H1 (cell line): ENCODE measurements around the gene ANP32A. TPM values are rescaled to one million over a fixed set of nuclear protein-coding genes. Genes with fewer than 3 reads are reported as not detected.

Experiments used
- CTCF ChIA-PET: fragments of 300-600 bp; sonication (Branson Sonifier 250); formaldehyde crosslinking; loops from one replicate; lab custom pipeline; 2021; ENCODE audit not compliant: partially characterized antibody; lab: Charles Lee
- POLR2A ChIA-PET: fragments of 300-600 bp; sonication (Branson Sonifier 250); formaldehyde crosslinking; loops from one replicate; lab custom pipeline; 2021; ENCODE audit warnings: inconsistent platforms; ENCODE audit not compliant: partially characterized antibody; lab: Charles Lee
- DNase-seq, 2 experiments: peaks; one replicate each; pipeline versions ENCODE4 v3.0.0 to v3.0.0-alpha.2; 2010 to 2022; ENCODE audit warnings: low spot score in 2 of 2, low read depth in 1 of 2, mixed read lengths in 1 of 2
- FAIRE-seq: peaks from 2 replicates; lab custom pipeline; 2011; peaks lifted over from hg19 to GRCh38; lab: Jason Lieb, UNC
- H2AFZ ChIP-seq: 2 replicates; pipeline ENCODE4 v1.8.1; 2012; ENCODE audit warnings: low read length, inconsistent platforms
- H2AK5ac ChIP-seq: 2 replicates; pipeline ENCODE4 v1.6.1; 2013; ENCODE audit warnings: low read depth, low read length
- H2BK120ac ChIP-seq: replicated peaks from 2 replicates; pipeline ENCODE3; 2013; ENCODE audit warnings: low read depth, low read length, inconsistent platforms
- H2BK12ac ChIP-seq: 2 replicates; pipeline ENCODE4 v1.6.1; 2013; ENCODE audit warnings: low read depth, low read length
- H2BK15ac ChIP-seq: 2 replicates; pipeline ENCODE4 v1.6.1; 2013; ENCODE audit warnings: low read length
- H2BK20ac ChIP-seq: 2 replicates; pipeline ENCODE4 v1.6.1; 2013; ENCODE audit warnings: low read length
- H2BK5ac ChIP-seq: 2 replicates; pipeline ENCODE4 v1.6.1; 2013; ENCODE audit warnings: low read depth, low read length
- H3K14ac ChIP-seq: 2 replicates; pipeline ENCODE4 v1.6.1; 2013; ENCODE audit warnings: inconsistent platforms; ENCODE audit not compliant: insufficient read length
- H3K18ac ChIP-seq: 2 replicates; pipeline ENCODE4 v1.6.1; 2013; ENCODE audit warnings: low read length; ENCODE audit errors: extremely low read depth
- H3K23ac ChIP-seq: 2 replicates; pipeline ENCODE4 v1.6.1; 2013; ENCODE audit warnings: inconsistent platforms; ENCODE audit not compliant: insufficient read length
- H3K23me2 ChIP-seq: 2 replicates; pipeline ENCODE4 v1.6.1; 2013; ENCODE audit warnings: low read depth, low read length
- H3K27ac ChIP-seq: 2 replicates; pipeline ENCODE4 v1.6.1; 2011; ENCODE audit warnings: low read depth, low read length, inconsistent platforms
- H3K27me3 ChIP-seq, 4 experiments: replicated peaks in 1 of 4; 1 replicate in 1 of 4; 2 replicates in 3 of 4; pipeline versions ENCODE4 v1.6.1 to v1.8.1; 2011 to 2013; ENCODE audit warnings: low read length in 3 of 4, mild to moderate bottlenecking in 3 of 4, inconsistent platforms in 2 of 4, mixed read lengths in 2 of 4, moderate library complexity in 1 of 4; ENCODE audit not compliant: control insufficient read depth in 3 of 4, insufficient read depth in 3 of 4; ENCODE audit errors: extremely low read depth in 1 of 4
- H3K36me3 ChIP-seq, 4 experiments: 2 replicates each; pipeline versions ENCODE4 v1.6.1 to v1.8.1; 2011 to 2013; ENCODE audit warnings: mild to moderate bottlenecking in 4 of 4, low read length in 3 of 4, moderate library complexity in 2 of 4, control low read depth in 1 of 4, inconsistent platforms in 1 of 4; ENCODE audit not compliant: insufficient read depth in 4 of 4, control insufficient read depth in 2 of 4
- H3K4ac ChIP-seq: replicated peaks from 2 replicates; pipeline ENCODE3; 2013; ENCODE audit warnings: low read length, low read depth, mixed read lengths, inconsistent platforms; ENCODE audit not compliant: insufficient read length
- H3K4me1 ChIP-seq, 4 experiments: replicated peaks in 1 of 4; 1 replicate in 1 of 4; 2 replicates in 3 of 4; pipeline versions ENCODE4 v1.6.1 to v1.8.1; 2011 to 2013; ENCODE audit warnings: low read length in 3 of 4, inconsistent platforms in 2 of 4, mixed read lengths in 1 of 4; ENCODE audit not compliant: insufficient read depth in 4 of 4, control insufficient read depth in 3 of 4
- H3K4me2 ChIP-seq, 2 experiments: 2 replicates each; pipeline versions ENCODE4 v1.6.1 to v1.8.1; 2011 to 2013; ENCODE audit warnings: low read depth in 2 of 2, low read length in 2 of 2, control low read depth in 1 of 2, inconsistent platforms in 1 of 2, mild to moderate bottlenecking in 1 of 2; ENCODE audit not compliant: insufficient read depth in 1 of 2
- H3K4me3 ChIP-seq, 4 experiments: fragments of 200-600, 300-600 bp in 1 of 4; sonication (generic), shearing (Covaris generic), sonication (Bioruptor Twin) in 1 of 4; 2 replicates each; pipeline versions ENCODE4 v1.5.1 to v1.8.1; 2011 to 2016; ENCODE audit warnings: low read length in 4 of 4, low read depth in 3 of 4, control low read depth in 2 of 4, inconsistent platforms in 2 of 4, mild to moderate bottlenecking in 2 of 4, mixed read lengths in 1 of 4, moderate library complexity in 1 of 4; ENCODE audit not compliant: insufficient read depth in 2 of 4; ENCODE audit errors: extremely low read depth in 1 of 4
- H3K56ac ChIP-seq: replicated peaks from 2 replicates; pipeline ENCODE3; 2013; ENCODE audit warnings: low read depth, mild to moderate bottlenecking, mixed read lengths, low read length, inconsistent platforms; ENCODE audit not compliant: insufficient read length
- H3K79me1 ChIP-seq: 2 replicates; pipeline ENCODE4 v1.6.1; 2013; ENCODE audit warnings: low read depth, low read length, control low read depth
- H3K79me2 ChIP-seq, 2 experiments: 2 replicates each; pipeline versions ENCODE4 v1.6.1 to v1.8.1; 2012 to 2013; ENCODE audit warnings: low read length in 2 of 2, mild to moderate bottlenecking in 2 of 2, inconsistent platforms in 1 of 2; ENCODE audit not compliant: insufficient read depth in 2 of 2, control insufficient read depth in 1 of 2
- H3K9ac ChIP-seq, 4 experiments: replicated peaks in 1 of 4; 1 replicate in 1 of 4; 2 replicates in 3 of 4; pipeline versions ENCODE4 v1.6.1 to v1.8.1; 2011 to 2013; ENCODE audit warnings: low read depth in 3 of 4, low read length in 3 of 4, control low read depth in 2 of 4, mild to moderate bottlenecking in 2 of 4, moderate library complexity in 2 of 4, inconsistent platforms in 1 of 4; ENCODE audit errors: extremely low read depth in 1 of 4
- H3K9me3 ChIP-seq, 2 experiments: 2 replicates each; pipeline versions ENCODE4 v1.6.1 to v1.8.1; 2012 to 2013; ENCODE audit warnings: mild to moderate bottlenecking in 2 of 2, moderate library complexity in 2 of 2, control low read depth in 1 of 2, inconsistent platforms in 1 of 2, low read depth in 1 of 2, low read length in 1 of 2, mixed read lengths in 1 of 2; ENCODE audit not compliant: insufficient read depth in 2 of 2
- H4K20me1 ChIP-seq, 2 experiments: replicated peaks in 1 of 2; 2 replicates each; pipeline versions ENCODE3 to v1.8.1; 2011 to 2013; ENCODE audit warnings: inconsistent platforms in 2 of 2, low read length in 2 of 2, mild to moderate bottlenecking in 1 of 2; ENCODE audit not compliant: insufficient read depth in 2 of 2, control insufficient read depth in 1 of 2
- H4K5ac ChIP-seq: 2 replicates; pipeline ENCODE4 v1.6.1; 2013; ENCODE audit warnings: low read length, low read depth, mixed read lengths, inconsistent platforms; ENCODE audit not compliant: insufficient read length
- H4K8ac ChIP-seq: 2 replicates; pipeline ENCODE4 v1.8.0; 2013; ENCODE audit warnings: mild to moderate bottlenecking, moderate library complexity, low read length, inconsistent platforms; ENCODE audit not compliant: insufficient read depth; ENCODE audit errors: extremely low read depth
- H4K91ac ChIP-seq: replicated peaks from 2 replicates; pipeline ENCODE3; 2013; ENCODE audit warnings: low read length, mixed read lengths, inconsistent platforms; ENCODE audit not compliant: insufficient read length
- JUN ChIP-seq: IDR thresholded peaks from 2 replicates; pipeline ENCODE4 v1.6.1; 2011; ENCODE audit warnings: low read depth, mild to moderate bottlenecking, improper control_type of control experiment, low read length
- SIRT6 ChIP-seq: IDR thresholded peaks from one replicate; pipeline ENCODE4 v1.7.1; 2012; ENCODE audit warnings: low read length, inconsistent platforms
- WGBS, 2 experiments: shearing (Covaris generic) in 1 of 2; methylation state at CpG; one replicate each; pipeline versions ENCODE4 v1.1.6 to v1.1.7; 2013 to 2015; ENCODE audit warnings: low lambda C conversion rate in 2 of 2, mixed read lengths in 2 of 2, inconsistent platforms in 1 of 2, low coverage in 1 of 2, missing lambda C conversion rate in 1 of 2; ENCODE audit not compliant: insufficient replicate concordance in 2 of 2, insufficient coverage in 1 of 2, insufficient read length in 1 of 2; ENCODE audit errors: extremely low coverage in 1 of 2, missing lambda C conversion rate in 1 of 2; 5-methylcytosine and 5-hydroxymethylcytosine counted together
- polyA plus RNA-seq, 7 experiments: library from polyadenylated mRNA; depleted of rRNA in 3 of 7; stranded (reverse) in 5 of 7; unstranded in 2 of 7; fragments of >200 nt in 5 of 7; fragments of 200-250 nt in 2 of 7; gene quantifications; 1 replicate in 5 of 7; 2 replicates in 1 of 7; 4 replicates in 1 of 7; pipeline versions ENCODE4 v1.2.1 to v1.2.3, GENCODE V29; 2011 to 2013; ENCODE audit warnings: missing spikeins in 2 of 7, mixed read lengths in 2 of 7
- total RNA-seq: library from RNA; stranded (reverse); fragmentation: NEBNext Ultra II Directional; extraction: Animal tissue kit (Norgen Biotek cat#: 25700); gene quantifications from 2 replicates; pipeline ENCODE4 v1.2.1, GENCODE V29; 2021

The ANP32A gene
- total and polyA plus RNA-seq, 2 of the 8 experiments (the other 6 are each of a cell fraction or from before 2014, with no cell fraction given), result 70.8 to 295 TPM

DNA sequence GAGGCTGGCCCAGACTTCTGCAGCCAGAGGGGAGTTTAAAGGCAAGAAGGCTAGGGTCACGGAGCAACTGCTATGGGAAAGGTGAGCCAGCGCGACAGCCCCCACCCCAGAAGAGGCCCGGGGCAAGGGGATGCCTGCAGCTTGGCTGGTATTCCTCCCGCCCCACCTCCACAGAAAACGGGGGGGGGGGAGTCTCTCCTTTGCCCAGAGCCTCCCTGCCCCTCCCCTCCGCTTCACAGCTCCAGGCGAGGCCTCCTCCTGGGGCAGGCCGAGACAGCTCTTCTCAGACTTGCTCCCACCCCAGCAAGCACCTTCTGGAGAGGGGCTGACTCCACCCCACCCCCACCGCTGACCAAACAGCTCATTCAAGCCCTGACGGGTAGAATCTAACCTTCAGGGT is 13.4 kb downstream of the ANP32A start:
- H2AK5ac ChIP-seq, result no peak overlapping the region
- H3K23ac ChIP-seq, result no peak overlapping the region
- no peak overlapping the region for H3K56ac ChIP-seq
- H3K4me3 ChIP-seq, result no peak overlapping the region
- no peaks in the 10 kb centered on the region for H3K9me3 ChIP-seq
- no peak overlapping the region for H2AFZ ChIP-seq
- no peak overlapping the region for H2BK120ac ChIP-seq
- 0 out of 7 replicates have a peak overlapping the region, but pooled peaks of 1 of the 4 experiments have one; percentile 53 for H3K9ac ChIP-seq
- no peak overlapping the region for H4K91ac ChIP-seq
- POLR2A ChIA-PET, result interaction anchor here (0.6 to 4.6 kb wide), 6 partner anchors 9 to 18 kb away, joined by 3 to 30 read pairs (median 6); partner anchors contain the start of gene ANP32A
- H2BK12ac ChIP-seq, result no peak overlapping the region
- no peaks in the 10 kb centered on the region for H3K27me3 ChIP-seq
- no peak overlapping the region for H4K5ac ChIP-seq
- H3K79me2 ChIP-seq, result peaks cover 50 to 99% of the 10 kb centered on the region in 2 experiments
- H3K4ac ChIP-seq, result no peak overlapping the region
- H4K8ac ChIP-seq, result no peak overlapping the region
- no peak overlapping the region for H3K14ac ChIP-seq
- peaks cover 0 to 4% (median 1%) of the 10 kb centered on the region in 4 experiments; a peak in 2 of 8 replicates for H3K36me3 ChIP-seq
- WGBS, 2 experiments, result 76% methylated on average over 10 of the region's 11 CpGs; no CpG with 5 or more reads in 1 of the 2 experiments
- H3K79me1 ChIP-seq, result peaks cover 51% of the 10 kb centered on the region
- H2BK20ac ChIP-seq, result no peak overlapping the region
- peaks cover 5 to 14% (median 11%) of the 10 kb centered on the region in 4 experiments; a peak in 6 of 7 replicates for H3K4me1 ChIP-seq
- no peak overlapping the region for H2BK5ac ChIP-seq
- H3K23me2 ChIP-seq, result no peaks in the 10 kb centered on the region
- CTCF ChIA-PET, result interaction anchor here (1.0 to 3.2 kb wide), 7 partner anchors 9 to 118 kb away, joined by 3 to 16 read pairs (median 4); no protein-coding TSS in a partner anchor
- no peak overlapping the region for H2BK15ac ChIP-seq
- no peak overlapping the region for H3K27ac ChIP-seq
- peak overlapping the region in 1 of 2 experiments; percentile 31; a peak in 2 of 4 replicates for H3K4me2 ChIP-seq
- FAIRE-seq, result no peak
- peaks cover 62 to 64% of the 10 kb centered on the region in 2 experiments for H4K20me1 ChIP-seq
- TF ChIP-seq SIRT6 (no peak), JUN (no peak)
- DNase-seq, result peak in 1 of 2 experiments; percentile 39
- no peak overlapping the region for H3K18ac ChIP-seq
